Chondrocyte (in vitro differentiated cells): ENCODE results near the gene KRT16. TPM values are rescaled to one million over a fixed set of nuclear protein-coding genes. Genes with fewer than 3 reads are reported as not detected.
"Not testable (repeated sequence)": the region's sequence is repeated elsewhere in the genome, so short reads cannot be mapped to it uniquely, and the experiment has no call there.

Source experiments
- DNase-seq: peaks from one replicate; pipeline ENCODE4 v3.0.0; 2021; ENCODE audit warnings: mixed read lengths, low spot score
- H3K27ac Mint-ChIP-seq: one replicate; pipeline ENCODE4 v1.8.0; 2021; ENCODE audit warnings: mild to moderate bottlenecking, moderate library complexity, mixed read lengths; ENCODE audit not compliant: unreplicated experiment
- H3K27me3 Mint-ChIP-seq: 2 replicates; pipeline ENCODE4 v1.8.0; 2021; ENCODE audit warnings: low read depth, mixed read lengths
- H3K36me3 Mint-ChIP-seq: 2 replicates; pipeline ENCODE4 v1.8.0; 2021; ENCODE audit warnings: low read depth, mixed read lengths
- H3K4me1 Mint-ChIP-seq: 2 replicates; pipeline ENCODE4 v1.8.0; 2021; ENCODE audit warnings: low read depth, mild to moderate bottlenecking, mixed read lengths
- H3K4me3 Mint-ChIP-seq: one replicate; pipeline ENCODE4 v1.8.0; 2021; ENCODE audit warnings: mild to moderate bottlenecking, moderate library complexity, mixed read lengths; ENCODE audit not compliant: unreplicated experiment
- H3K9me3 Mint-ChIP-seq: 2 replicates; pipeline ENCODE4 v1.8.0; 2021; ENCODE audit warnings: low read depth, mixed read lengths
- total RNA-seq: library from RNA; stranded (reverse); gene quantifications from 3 replicates; pipeline ENCODE4 v1.2.1, GENCODE V29; 2021
- TF ChIP-seq, protein P1 (sequence below): fragments of 200-600 bp; sonication (generic); IDR thresholded peaks from 2 replicates; pipeline ENCODE4 v1.5.0; 2021; ENCODE audit warnings: antibody characterized with exemption, mild to moderate bottlenecking, moderate library complexity

The KRT16 gene
- total RNA-seq, 1 donor from 2014 or later, result 5.9 TPM

DNA sequence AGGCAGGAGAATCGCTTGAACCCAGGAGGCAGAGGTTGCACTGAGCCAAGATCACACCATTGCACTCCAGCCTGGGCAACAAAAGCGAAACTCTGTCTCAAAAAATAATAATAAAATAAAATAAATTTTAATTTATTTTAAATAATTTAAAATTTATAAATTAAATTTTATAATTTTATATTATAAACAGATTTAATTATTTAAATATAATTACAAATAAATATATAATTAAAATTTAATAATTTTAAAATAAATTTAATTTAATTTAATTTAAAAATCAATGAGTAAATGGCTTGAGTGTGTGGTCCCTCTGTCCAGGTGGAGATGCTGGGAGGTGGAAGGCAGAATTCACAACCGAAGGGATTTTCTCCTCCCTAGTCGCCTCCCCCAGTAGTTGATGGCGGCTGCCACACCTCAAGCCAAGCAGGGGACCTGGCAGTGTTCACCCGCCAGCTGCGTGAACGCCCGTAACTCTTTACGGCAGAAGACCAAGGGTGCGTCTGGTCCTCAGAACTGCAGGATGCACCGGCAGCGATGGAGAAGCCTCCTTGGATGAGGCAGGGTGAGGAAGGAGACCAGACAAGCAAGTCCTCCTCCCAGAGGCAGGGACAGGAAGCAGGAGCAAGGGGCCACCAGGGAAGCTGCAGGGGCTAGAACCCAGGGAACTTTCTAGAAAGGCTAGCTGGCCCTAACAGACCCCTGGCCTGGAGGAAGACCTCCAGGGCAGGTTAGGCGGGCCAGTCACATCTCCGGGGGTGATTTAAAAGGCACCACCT is 34.7 kb upstream of the KRT16 start:
- H3K4me3 Mint-ChIP-seq, result no peak overlapping the region
- no peaks in the 10 kb centered on the region for H3K9me3 Mint-ChIP-seq
- H3K36me3 Mint-ChIP-seq, result no peaks in the 10 kb centered on the region
- peaks cover 30% of the 10 kb centered on the region for H3K4me1 Mint-ChIP-seq
- no peaks in the 10 kb centered on the region for H3K27me3 Mint-ChIP-seq
- no peak for DNase-seq
- H3K27ac Mint-ChIP-seq, result no peak overlapping the region
- TF ChIP-seq, protein P1, sequence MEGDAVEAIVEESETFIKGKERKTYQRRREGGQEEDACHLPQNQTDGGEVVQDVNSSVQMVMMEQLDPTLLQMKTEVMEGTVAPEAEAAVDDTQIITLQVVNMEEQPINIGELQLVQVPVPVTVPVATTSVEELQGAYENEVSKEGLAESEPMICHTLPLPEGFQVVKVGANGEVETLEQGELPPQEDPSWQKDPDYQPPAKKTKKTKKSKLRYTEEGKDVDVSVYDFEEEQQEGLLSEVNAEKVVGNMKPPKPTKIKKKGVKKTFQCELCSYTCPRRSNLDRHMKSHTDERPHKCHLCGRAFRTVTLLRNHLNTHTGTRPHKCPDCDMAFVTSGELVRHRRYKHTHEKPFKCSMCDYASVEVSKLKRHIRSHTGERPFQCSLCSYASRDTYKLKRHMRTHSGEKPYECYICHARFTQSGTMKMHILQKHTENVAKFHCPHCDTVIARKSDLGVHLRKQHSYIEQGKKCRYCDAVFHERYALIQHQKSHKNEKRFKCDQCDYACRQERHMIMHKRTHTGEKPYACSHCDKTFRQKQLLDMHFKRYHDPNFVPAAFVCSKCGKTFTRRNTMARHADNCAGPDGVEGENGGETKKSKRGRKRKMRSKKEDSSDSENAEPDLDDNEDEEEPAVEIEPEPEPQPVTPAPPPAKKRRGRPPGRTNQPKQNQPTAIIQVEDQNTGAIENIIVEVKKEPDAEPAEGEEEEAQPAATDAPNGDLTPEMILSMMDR, result no peak

- Mint-ChIP-seq H3K27me3 (no peaks in the 10 kb centered on the region), H3K9me3 (no peaks in the 10 kb centered on the region), H3K4me3 (no peak overlapping the region), H3K4me1 (peaks cover 11% of the 10 kb centered on the region), H3K27ac (no peak overlapping the region), H3K36me3 (no peaks in the 10 kb centered on the region)
- TF ChIP-seq, protein P1, result no peak
- no peak for DNase-seq
Measured at GRCh38 chr17:41642252-41643156, 29.9 kb upstream of the KRT16 start.

DNA sequence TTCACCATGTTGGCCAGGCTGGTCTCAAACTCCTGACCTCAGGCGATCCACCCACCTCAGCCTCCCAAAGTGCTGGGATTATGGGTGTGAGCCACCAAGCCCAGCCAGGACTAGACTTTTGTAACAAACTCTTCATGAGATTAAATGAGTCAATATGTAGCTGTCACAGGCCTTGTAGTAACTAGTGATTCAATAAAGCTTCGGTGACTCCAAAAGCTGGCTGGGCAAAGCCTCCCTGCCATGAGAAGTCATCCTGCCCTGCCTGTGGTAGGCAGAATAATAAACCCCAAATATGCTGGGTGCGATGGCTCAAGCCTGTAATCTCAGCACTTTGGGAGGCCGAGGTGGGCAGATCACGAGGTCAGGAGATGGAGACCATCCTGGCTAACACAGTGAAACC is 28.0 kb upstream of the KRT16 start:
- not testable (repeated sequence) for H3K36me3 Mint-ChIP-seq, H3K27ac Mint-ChIP-seq, H3K27me3 Mint-ChIP-seq, H3K4me1 Mint-ChIP-seq, H3K9me3 Mint-ChIP-seq, DNase-seq, H3K4me3 Mint-ChIP-seq

DNA sequence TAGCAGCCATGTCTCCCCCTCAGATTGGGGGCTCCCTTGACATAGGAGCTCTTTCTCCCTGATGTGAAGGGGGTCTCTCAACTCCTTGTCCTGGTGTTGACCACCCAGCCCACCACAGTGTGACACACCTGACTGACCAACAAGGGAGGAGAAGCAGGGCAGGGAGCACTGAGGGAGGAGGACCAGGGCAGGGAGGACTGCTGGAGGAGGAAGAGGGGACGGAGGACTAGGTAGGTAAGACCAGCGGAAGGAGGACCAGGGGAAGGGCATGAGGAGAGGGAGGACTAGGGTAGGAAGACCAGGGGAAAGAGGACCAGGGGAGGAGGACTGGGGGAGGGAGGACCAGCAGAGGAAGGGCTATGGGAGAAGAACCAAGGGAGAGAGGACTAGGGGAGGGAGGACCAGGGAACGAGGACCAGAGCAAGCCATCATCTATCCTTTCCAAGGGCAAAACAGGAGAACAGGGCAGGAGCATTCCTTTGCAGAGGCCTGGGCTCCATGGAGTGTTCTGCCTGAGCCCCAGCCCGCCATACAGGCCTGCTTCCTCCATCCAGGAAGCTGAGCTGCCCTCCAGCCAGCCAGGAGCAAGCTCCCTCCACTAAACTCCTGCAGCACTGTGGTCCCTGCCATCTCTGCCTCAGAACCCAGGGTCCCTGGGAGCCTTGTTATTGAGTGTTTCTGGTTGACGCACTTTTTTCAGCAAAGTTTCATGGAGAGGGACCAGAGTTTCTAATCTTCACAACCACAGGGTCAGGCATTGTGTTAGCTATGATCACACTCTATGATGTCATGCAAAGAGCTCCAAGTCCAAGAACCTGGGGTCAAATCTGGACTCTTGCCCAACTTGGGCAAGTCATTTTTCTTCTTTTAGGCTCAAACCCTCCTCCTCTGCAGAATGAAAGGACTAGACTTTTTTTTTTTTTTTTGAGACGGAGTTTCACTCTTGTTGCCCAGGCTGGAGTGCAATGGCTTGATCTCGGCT is 27.2 kb upstream of the KRT16 start:
- no peak overlapping the region for H3K27ac Mint-ChIP-seq
- TF ChIP-seq, protein P1, result no peak
- H3K4me1 Mint-ChIP-seq, result peaks cover 9% of the 10 kb centered on the region
- no peak overlapping the region for H3K4me3 Mint-ChIP-seq
- DNase-seq, result no peak
- no peaks in the 10 kb centered on the region for H3K9me3 Mint-ChIP-seq
- no peaks in the 10 kb centered on the region for H3K27me3 Mint-ChIP-seq
- no peaks in the 10 kb centered on the region for H3K36me3 Mint-ChIP-seq

- DNase-seq, result no peak
- Mint-ChIP-seq H3K27ac (no peak overlapping the region), H3K36me3 (no peaks in the 10 kb centered on the region), H3K27me3 (no peaks in the 10 kb centered on the region), H3K4me1 (peaks cover 9% of the 10 kb centered on the region), H3K9me3 (no peaks in the 10 kb centered on the region), H3K4me3 (no peak overlapping the region)
- TF ChIP-seq, protein P1, result no peak
Measured at GRCh38 chr17:41638941-41639340, 26.4 kb upstream of the KRT16 start.
